Fibroblast of pulmonary artery (primary cell): ENCODE data around the gene CLIC5.

ENCODE experiments used
- DNase-seq: peaks from one replicate; pipeline ENCODE4 v3.0.0-alpha.2; 2010; ENCODE audit warnings: low read depth
- H3K4me3 ChIP-seq: replicated peaks from 2 replicates; pipeline ENCODE4 v1.5.1; 2011; ENCODE audit warnings: low read depth, mild to moderate bottlenecking, control low read depth, low read length, moderate library complexity
- TF ChIP-seq, protein P1 (sequence below): IDR thresholded peaks from 2 replicates; pipeline ENCODE4 v1.5.1; 2011; ENCODE audit warnings: mild to moderate bottlenecking, control low read depth, low read length, inconsistent platforms; ENCODE audit errors: missing control alignments

CLIC5 gene

DNA sequence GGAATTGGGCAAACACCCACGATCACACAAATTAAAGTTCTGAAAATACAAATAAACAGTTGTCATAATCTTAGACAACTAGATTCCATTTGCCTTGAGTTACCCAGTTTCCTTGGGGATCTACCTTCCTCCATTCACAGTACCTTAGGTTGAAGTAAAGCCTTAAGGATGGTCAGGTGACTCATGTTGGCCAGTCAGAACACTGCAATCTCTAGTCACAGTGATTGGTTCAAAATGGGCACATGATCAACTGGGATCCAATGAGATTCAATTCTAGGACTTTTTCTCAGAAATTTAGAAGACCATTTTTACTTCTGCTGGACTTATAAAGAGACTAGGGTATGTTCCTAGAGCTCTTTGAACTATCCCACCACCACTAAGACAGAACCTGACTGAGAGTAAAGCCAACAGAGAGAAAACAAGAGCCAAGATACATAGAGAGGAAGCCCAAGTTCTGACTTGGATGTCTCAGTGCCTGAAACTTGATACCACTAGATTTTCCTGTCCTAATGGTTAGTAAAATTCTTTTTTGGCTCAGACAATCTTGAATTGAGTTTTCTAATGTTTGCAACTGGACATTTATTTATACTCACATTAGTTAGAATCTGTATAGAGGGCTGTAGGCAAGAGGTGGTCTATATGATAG, 8.6 kb upstream of the CLIC5 start:
- no peak for DNase-seq
- TF ChIP-seq, protein P1, sequence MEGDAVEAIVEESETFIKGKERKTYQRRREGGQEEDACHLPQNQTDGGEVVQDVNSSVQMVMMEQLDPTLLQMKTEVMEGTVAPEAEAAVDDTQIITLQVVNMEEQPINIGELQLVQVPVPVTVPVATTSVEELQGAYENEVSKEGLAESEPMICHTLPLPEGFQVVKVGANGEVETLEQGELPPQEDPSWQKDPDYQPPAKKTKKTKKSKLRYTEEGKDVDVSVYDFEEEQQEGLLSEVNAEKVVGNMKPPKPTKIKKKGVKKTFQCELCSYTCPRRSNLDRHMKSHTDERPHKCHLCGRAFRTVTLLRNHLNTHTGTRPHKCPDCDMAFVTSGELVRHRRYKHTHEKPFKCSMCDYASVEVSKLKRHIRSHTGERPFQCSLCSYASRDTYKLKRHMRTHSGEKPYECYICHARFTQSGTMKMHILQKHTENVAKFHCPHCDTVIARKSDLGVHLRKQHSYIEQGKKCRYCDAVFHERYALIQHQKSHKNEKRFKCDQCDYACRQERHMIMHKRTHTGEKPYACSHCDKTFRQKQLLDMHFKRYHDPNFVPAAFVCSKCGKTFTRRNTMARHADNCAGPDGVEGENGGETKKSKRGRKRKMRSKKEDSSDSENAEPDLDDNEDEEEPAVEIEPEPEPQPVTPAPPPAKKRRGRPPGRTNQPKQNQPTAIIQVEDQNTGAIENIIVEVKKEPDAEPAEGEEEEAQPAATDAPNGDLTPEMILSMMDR: no peak
- H3K4me3 ChIP-seq: no peak overlapping the region

DNA sequence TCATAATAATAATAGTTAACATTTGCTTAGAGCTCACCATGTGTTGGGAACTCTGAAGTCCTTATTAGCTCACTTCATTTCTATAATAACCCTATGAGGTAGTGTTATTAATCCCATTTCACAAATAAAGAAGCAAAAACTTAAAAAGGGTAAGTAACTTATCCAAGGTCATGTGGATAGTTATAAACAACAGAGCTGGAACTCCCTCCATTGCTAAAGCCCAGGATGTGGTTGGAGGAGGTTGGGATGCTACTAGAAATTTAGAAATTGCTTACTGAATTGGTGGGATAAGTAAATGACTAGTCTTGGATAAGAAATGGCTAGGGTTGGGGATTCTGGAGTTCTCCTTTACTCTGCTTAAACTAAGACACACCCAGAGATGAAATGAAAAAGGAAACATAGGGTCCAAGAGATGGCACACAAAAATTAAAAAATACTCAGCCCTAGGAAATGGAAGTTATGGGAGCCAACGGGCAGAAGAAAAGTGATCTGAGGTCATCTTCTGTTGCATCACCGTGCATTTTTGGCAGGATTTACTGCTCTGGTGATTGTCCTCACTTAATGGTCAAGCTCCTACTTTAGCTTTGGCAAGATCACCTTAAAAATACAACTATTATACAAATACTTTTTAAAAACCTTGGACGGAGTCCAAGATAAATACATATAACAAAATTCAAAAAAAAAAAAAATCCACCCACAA, 7.7 kb upstream of the CLIC5 start:
- TF ChIP-seq, protein P1: no peak
- peak; percentile 27 for DNase-seq
- no peak overlapping the region for H3K4me3 ChIP-seq

DNA sequence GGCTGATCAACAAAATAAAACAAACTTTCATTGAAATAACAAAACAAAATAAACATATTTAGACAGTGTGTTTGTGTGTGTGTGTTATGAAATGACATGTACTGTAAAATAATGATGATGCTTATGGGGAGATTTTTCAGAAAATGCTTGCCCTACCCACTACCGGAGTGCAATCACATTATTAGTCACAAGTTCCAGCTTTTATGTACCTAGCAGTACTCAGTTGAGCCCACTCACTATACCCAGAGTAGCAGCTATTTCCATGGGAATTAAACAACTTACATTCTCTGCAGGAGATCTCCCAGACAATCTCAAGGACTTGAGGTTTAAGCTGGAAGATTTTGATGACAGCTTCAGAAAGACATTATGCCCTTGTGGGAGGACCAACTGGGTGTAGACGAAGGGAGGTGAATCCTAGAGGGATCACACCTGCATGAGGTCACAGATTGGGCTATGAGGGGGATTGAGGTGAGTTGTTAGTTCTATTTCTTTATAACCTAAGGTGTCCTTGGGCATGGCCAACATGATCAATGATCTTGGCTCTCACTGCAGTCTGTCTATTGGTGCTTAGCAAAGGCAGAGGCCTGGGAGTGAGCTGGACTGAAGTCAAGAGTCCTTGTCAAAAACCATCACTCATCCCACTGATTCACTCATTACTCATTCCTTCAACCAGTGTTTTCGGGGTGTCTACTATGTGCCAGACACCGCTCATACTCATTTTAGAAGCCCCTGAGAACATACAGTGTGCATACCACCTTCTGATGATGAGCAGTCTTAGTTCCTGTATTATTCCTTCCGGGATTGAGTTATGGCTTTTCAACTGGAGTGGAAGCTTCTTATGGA, 6.7 kb upstream of the CLIC5 start:
- DNase-seq: no peak
- TF ChIP-seq, protein P1: no peak
- no peak overlapping the region for H3K4me3 ChIP-seq

DNA sequence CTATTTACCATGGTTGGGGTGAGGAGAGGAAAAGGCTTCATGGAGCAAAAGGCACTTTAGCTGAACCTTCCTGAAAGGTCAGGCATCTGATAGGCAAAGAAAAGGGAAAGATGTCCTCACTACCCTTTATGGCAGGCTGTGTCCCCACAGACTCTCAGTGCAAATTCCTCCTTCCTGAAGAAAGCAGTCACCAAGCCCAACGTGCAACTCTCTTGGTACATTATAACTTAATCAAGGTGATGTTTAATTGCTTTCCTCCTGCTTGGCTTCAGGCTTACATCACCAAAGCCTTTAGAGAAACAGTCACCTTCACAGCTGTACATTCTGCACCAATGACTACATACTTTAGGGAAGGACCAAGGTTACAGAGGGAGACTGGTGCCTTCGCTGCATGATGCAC, 2.1 kb upstream of the CLIC5 start:
- DNase-seq: no peak
- H3K4me3 ChIP-seq: no peak overlapping the region
- TF ChIP-seq, protein P1: no peak

DNA sequence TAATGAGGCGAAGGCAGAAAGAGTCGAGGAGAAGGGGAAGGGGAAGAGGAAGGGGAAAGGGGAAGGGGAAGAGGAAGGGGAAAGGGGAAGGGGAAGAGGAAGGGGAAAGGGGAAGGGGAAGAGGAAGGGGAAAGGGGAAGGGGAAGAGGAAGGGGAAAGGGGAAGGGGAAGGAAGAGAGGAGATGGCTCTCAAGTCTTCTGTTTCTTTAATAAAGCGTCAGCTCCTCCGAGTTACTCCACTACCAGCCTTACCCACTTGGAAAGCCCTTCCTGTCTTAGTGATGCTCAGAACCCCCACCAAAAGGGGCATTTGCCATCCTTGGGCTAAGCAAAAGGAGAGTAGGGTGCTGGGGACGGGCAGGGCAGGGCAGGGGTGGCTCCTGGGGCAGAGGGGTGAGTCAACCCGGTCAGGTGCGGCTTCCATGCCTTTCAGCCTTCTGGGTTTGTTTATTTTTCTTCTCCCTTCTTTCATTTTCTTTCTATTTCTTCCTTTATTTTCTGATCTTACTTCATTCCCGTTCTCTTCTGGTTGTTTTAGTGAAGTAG, 476 bp upstream of the CLIC5 start:
- no peak for DNase-seq
- H3K4me3 ChIP-seq: no peak overlapping the region
- TF ChIP-seq, protein P1: no peak

DNA sequence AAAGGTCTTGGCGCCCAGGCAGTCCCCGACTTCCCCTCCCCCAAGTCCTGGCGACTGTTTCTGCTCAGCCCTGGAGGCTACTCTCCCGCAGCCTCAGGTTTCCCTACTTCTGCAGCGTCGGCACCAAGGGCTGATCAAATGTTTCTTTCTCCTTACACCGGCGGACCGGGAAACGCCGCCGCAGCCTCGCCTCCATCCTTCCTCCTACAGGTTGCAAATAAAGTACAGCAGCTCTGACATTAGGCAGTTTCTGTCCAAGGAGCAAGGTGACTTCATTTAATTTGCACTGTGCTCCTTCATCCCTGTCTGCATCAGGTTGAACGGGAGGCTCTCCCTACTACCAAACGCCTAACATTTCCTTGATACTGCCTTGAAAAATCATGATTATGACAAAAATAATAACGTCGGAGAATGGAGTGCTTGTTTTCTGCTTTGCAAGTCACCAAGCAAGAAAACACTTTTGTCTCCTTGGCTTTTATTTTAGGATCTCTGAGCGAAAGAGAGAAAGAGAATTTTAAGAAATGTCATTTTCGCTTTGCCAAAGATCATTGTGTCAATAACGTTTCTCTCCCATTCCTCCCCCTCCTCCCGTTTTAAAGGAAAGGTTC, 1.0 kb downstream of the CLIC5 start:
- no peak overlapping the region for H3K4me3 ChIP-seq
- TF ChIP-seq, protein P1: no peak
- no peak for DNase-seq
